Liver (tissue), 9 donors: Measurements from ENCODE around the gene GPR87. TPM values are rescaled to one million over a fixed set of nuclear protein-coding genes. Genes with fewer than 3 reads are reported as not detected.

Experiments used
- DNase-seq: peaks from one replicate; pipeline ENCODE4 v3.0.0-alpha.2; 2017; ENCODE audit warnings: low spot score
- H3K27ac ChIP-seq, 2 donors: one replicate each; pipeline ENCODE4 v1.7.0; 2013; ENCODE audit warnings: inconsistent platforms in 2 of 2, low read length in 2 of 2, control low read depth in 1 of 2, low read depth in 1 of 2, mild to moderate bottlenecking in 1 of 2
- H3K27me3 ChIP-seq, 4 donors: one replicate each; pipeline versions ENCODE4 v1.6.1 to v1.7.0; 2013; ENCODE audit warnings: low read length in 3 of 4, inconsistent platforms in 1 of 4, mild to moderate bottlenecking in 1 of 4, moderate library complexity in 1 of 4; ENCODE audit not compliant: control insufficient read depth in 4 of 4, insufficient read depth in 4 of 4
- H3K36me3 ChIP-seq, 4 donors: one replicate each; pipeline versions ENCODE4 v1.6.1 to v1.7.0; 2013; ENCODE audit warnings: low read length in 3 of 4, mild to moderate bottlenecking in 3 of 4, low read depth in 1 of 4, moderate library complexity in 1 of 4; ENCODE audit not compliant: control insufficient read depth in 4 of 4, insufficient read depth in 3 of 4
- H3K4me1 ChIP-seq, 4 donors: one replicate each; pipeline versions ENCODE4 v1.6.1 to v1.7.0; 2013; ENCODE audit warnings: low read length in 3 of 4, mild to moderate bottlenecking in 3 of 4, moderate library complexity in 1 of 4; ENCODE audit not compliant: control insufficient read depth in 4 of 4, insufficient read depth in 4 of 4
- H3K4me3 ChIP-seq, 3 donors: one replicate each; pipeline versions ENCODE4 v1.6.1 to v1.7.0; 2013; ENCODE audit warnings: low read length in 3 of 3, control low read depth in 1 of 3, low read depth in 1 of 3, mild to moderate bottlenecking in 1 of 3
- H3K9ac ChIP-seq, 2 donors: one replicate each; pipeline ENCODE4 v1.7.0; 2013; ENCODE audit warnings: low read length in 2 of 2, mild to moderate bottlenecking in 2 of 2, moderate library complexity in 2 of 2, control low read depth in 1 of 2, low read depth in 1 of 2
- H3K9me3 ChIP-seq, 4 donors: one replicate each; pipeline versions ENCODE4 v1.6.1 to v1.7.0; 2013; ENCODE audit warnings: low read length in 3 of 4; ENCODE audit not compliant: control insufficient read depth in 4 of 4
- ATF3 ChIP-seq: IDR thresholded peaks from 2 replicates; pipeline ENCODE4 v1.6.1; 2016; ENCODE audit warnings: antibody characterized with exemption
- EGR1 ChIP-seq, 2 donors: IDR thresholded peaks; 2 replicates each; pipeline ENCODE4 v1.6.1; 2016 to 2018; ENCODE audit warnings: antibody characterized with exemption in 2 of 2, low read depth in 2 of 2
- FOXA2 ChIP-seq: IDR thresholded peaks from 2 replicates; pipeline ENCODE4 v1.6.1; 2016; ENCODE audit warnings: antibody characterized with exemption
- GABPA ChIP-seq, 2 donors: IDR thresholded peaks in 1 of 2; conservative IDR thresholded peaks in 1 of 2; 2 replicates each; pipeline ENCODE4 v1.6.1; 2016; ENCODE audit warnings: antibody characterized with exemption in 2 of 2, mild to moderate bottlenecking in 1 of 2, moderate library complexity in 1 of 2
- HNF4G ChIP-seq: IDR thresholded peaks from 2 replicates; pipeline ENCODE4 v1.6.1; 2016; ENCODE audit warnings: antibody characterized with exemption
- JUND ChIP-seq, 2 donors: IDR thresholded peaks; 2 replicates each; pipeline ENCODE4 v1.6.1; 2016; ENCODE audit warnings: antibody characterized with exemption in 2 of 2
- RAD21 ChIP-seq, 2 donors: IDR thresholded peaks; 2 replicates each; pipeline ENCODE4 v1.6.1; 2016; ENCODE audit warnings: antibody characterized with exemption in 2 of 2, mild to moderate bottlenecking in 2 of 2
- REST ChIP-seq: IDR thresholded peaks from 2 replicates; pipeline ENCODE4 v1.6.1; 2016; ENCODE audit warnings: antibody characterized with exemption, mild to moderate bottlenecking
- RXRA ChIP-seq, 2 donors: IDR thresholded peaks; 2 replicates each; pipeline ENCODE4 v1.6.1; 2017 to 2018; ENCODE audit warnings: antibody characterized with exemption in 2 of 2, mild to moderate bottlenecking in 1 of 2
- SP1 ChIP-seq: IDR thresholded peaks from 2 replicates; pipeline ENCODE4 v1.6.1; 2018; ENCODE audit warnings: antibody characterized with exemption, mild to moderate bottlenecking
- YY1 ChIP-seq: IDR thresholded peaks from 2 replicates; pipeline ENCODE4 v1.6.1; 2016; ENCODE audit warnings: antibody characterized with exemption, mild to moderate bottlenecking
- WGBS: extraction: QIAGEN DNeasy Blood & Tissue Kit; methylation state at CpG from one replicate; pipeline ENCODE4 v1.1.7; 2013; 5-methylcytosine and 5-hydroxymethylcytosine counted together
- polyA plus RNA-seq, 2 donors: library from polyadenylated mRNA; stranded (reverse) in 1 of 2; unstranded in 1 of 2; fragments of 200-250 nt in 1 of 2; fragments of >200 nt in 1 of 2; fragmentation: Nextera tagmentation in 1 of 2; extraction: Ambion mirVana in 1 of 2; gene quantifications; one replicate each; pipeline versions ENCODE4 v1.2.1 to v1.2.3, GENCODE V29; 2013 to 2015
- total RNA-seq, 2 donors: library from RNA; depleted of rRNA; stranded (reverse); fragments of >200 nt; gene quantifications; one replicate each; pipeline ENCODE4 v1.2.3, GENCODE V29; 2014
- TF ChIP-seq, protein P1 (sequence below): fragments of 150-350 bp; IDR thresholded peaks from 2 replicates; pipeline ENCODE4 v1.5.1; 2017; ENCODE audit warnings: improper control_type of control experiment, low read depth, low read length; ENCODE audit not compliant: missing input control
- TF ChIP-seq, protein P2 (sequence below): IDR thresholded peaks from 2 replicates; pipeline ENCODE4 v1.6.1; 2016; ENCODE audit warnings: antibody characterized with exemption
- donor health status: healthy.
- donor health status: healthy.
- donor health status: healthy.
- donor health status: healthy.
- donor health status: healthy.

The GPR87 gene
- total and polyA plus RNA-seq, 4 donors = not detected

DNA sequence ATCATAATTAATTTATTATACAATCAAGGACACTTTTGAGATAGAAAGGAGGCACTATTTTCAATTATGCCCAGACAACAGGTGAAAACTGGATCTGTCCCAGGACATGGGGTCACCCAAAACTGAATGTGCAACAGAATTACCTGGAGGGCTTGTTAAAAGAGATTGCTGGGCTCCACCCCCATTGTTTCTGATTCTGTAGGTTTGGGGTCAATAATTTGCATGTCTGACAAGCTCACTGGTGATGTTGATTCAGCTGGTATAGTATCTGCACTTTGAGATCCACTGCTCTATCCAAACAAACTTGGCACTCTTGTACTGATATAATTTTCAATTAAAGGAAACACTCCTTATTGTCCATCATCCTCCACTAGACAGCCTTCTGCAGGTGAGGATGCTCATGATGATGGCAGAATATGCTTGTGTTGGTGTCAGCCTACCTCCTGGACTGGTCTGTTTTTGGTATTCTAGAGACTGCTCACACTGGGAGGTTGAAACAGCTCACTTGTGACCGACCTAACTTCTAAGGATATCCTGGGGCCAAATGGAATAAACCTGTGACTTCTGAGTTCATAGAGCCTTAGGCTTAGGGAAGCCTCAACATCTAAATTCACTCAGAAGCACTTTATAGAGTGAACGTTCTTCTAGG, 40.5 kb downstream of the GPR87 start:
- Histone ChIP-seq H3K36me3 (no peaks in the 10 kb centered on the region), H3K4me1 (no peaks in the 10 kb centered on the region), H3K9ac (no peak overlapping the region), H3K4me3 (no peak overlapping the region), H3K9me3 (no peaks in the 10 kb centered on the region), H3K27me3 (no peaks in the 10 kb centered on the region), H3K27ac (no peak overlapping the region)
- no peak for TF ChIP-seq EGR1 (IDR thresholded peaks at IDR 0.05; ENCODE audit: low read depth in 2 of 2)
- no peak for TF ChIP-seq HNF4G
- TF ChIP-seq ATF3 = no peak
- TF ChIP-seq REST = no peak
- TF ChIP-seq GABPA (IDR thresholded peaks at IDR 0.05 in 1 of 2, conservative IDR thresholded peaks at IDR 0.05 in 1 of 2) = no peak
- no peak for TF ChIP-seq FOXA2
- TF ChIP-seq RXRA (IDR thresholded peaks at IDR 0.05) = no peak
- no peak for DNase-seq
- 76% methylated on average over 2 of the region's 2 CpGs for WGBS

DNA sequence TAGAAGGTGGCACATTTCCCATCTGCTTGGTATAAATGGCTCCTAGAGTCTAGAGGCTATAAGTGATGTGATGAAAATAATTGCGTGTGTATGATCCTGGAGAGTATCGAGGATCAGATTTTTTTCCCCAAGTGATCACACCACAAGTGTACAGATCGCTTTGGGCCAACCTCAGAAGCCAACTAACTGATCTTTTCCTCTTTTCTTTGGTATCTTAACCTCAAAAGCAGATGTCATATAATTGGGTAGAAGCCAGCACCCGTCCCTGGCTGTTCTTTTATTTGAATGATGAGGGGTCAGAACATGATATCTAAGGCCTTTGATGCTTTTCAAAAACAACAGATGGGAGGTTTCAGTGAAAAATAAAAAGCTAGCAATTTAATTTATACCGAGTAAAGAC, 41.5 kb downstream of the GPR87 start:
- Histone ChIP-seq H3K36me3 (no peaks in the 10 kb centered on the region), H3K9ac (no peak overlapping the region), H3K4me1 (no peaks in the 10 kb centered on the region), H3K4me3 (no peak overlapping the region), H3K27me3 (no peaks in the 10 kb centered on the region), H3K9me3 (no peaks in the 10 kb centered on the region), H3K27ac (no peak overlapping the region)
- no peak for DNase-seq
- TF ChIP-seq RAD21 (IDR thresholded peaks at IDR 0.05) = no peak
- 86% methylated on average over 5 of the region's 5 CpGs for WGBS

GRCh38 chr3:151269631-151270030, 47.0 kb downstream of the GPR87 start:
- no peak overlapping the region for H3K9ac ChIP-seq
- no peak for TF ChIP-seq JUND (IDR thresholded peaks at IDR 0.05)
- no peak for TF ChIP-seq HNF4G
- no peak for TF ChIP-seq YY1
- TF ChIP-seq, protein P1, sequence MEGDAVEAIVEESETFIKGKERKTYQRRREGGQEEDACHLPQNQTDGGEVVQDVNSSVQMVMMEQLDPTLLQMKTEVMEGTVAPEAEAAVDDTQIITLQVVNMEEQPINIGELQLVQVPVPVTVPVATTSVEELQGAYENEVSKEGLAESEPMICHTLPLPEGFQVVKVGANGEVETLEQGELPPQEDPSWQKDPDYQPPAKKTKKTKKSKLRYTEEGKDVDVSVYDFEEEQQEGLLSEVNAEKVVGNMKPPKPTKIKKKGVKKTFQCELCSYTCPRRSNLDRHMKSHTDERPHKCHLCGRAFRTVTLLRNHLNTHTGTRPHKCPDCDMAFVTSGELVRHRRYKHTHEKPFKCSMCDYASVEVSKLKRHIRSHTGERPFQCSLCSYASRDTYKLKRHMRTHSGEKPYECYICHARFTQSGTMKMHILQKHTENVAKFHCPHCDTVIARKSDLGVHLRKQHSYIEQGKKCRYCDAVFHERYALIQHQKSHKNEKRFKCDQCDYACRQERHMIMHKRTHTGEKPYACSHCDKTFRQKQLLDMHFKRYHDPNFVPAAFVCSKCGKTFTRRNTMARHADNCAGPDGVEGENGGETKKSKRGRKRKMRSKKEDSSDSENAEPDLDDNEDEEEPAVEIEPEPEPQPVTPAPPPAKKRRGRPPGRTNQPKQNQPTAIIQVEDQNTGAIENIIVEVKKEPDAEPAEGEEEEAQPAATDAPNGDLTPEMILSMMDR = no peak
- TF ChIP-seq SP1 = no peak
- no peak for TF ChIP-seq REST
- TF ChIP-seq RAD21 (IDR thresholded peaks at IDR 0.05) = no peak
- no peak for TF ChIP-seq EGR1 (IDR thresholded peaks at IDR 0.05; ENCODE audit: low read depth in 2 of 2)
- no peak for TF ChIP-seq RXRA (IDR thresholded peaks at IDR 0.05)
- TF ChIP-seq, protein P2, sequence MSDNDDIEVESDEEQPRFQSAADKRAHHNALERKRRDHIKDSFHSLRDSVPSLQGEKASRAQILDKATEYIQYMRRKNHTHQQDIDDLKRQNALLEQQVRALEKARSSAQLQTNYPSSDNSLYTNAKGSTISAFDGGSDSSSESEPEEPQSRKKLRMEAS = no peak
- TF ChIP-seq GABPA (IDR thresholded peaks at IDR 0.05 in 1 of 2, conservative IDR thresholded peaks at IDR 0.05 in 1 of 2) = no peak
- TF ChIP-seq FOXA2 = no peak
- no peak overlapping the region for H3K27ac ChIP-seq
- no peaks in the 10 kb centered on the region for H3K9me3 ChIP-seq
- no peaks in the 10 kb centered on the region for H3K27me3 ChIP-seq
- no peak for DNase-seq
- 82% methylated on average over 5 of the region's 5 CpGs for WGBS
- H3K4me1 ChIP-seq = no peaks in the 10 kb centered on the region
- no peak overlapping the region for H3K4me3 ChIP-seq
- no peaks in the 10 kb centered on the region for H3K36me3 ChIP-seq
